ENCODE data around the gene TUBB3. TPM values are rescaled to one million over a fixed set of nuclear protein-coding genes. Genes with fewer than 3 reads are reported as not detected.

Gene TUBB3
- total RNA-seq, 2 donors from 2014 or later = 0.52 to 0.96 TPM

- H3K27me3 Mint-ChIP-seq = no peaks in the 10 kb centered on the region
- peaks cover 19% of the 10 kb centered on the region for H3K4me1 Mint-ChIP-seq
- ATAC-seq (no peak), DNase-seq (no peak)
- no peaks in the 10 kb centered on the region for H3K36me3 Mint-ChIP-seq (ENCODE audit: low read depth)
- H3K27ac Mint-ChIP-seq = no peak overlapping the region
- no peaks in the 10 kb centered on the region for H3K9me3 ChIP-seq (ENCODE audit: control insufficient read depth, low read length, poor library complexity, severe bottlenecking)
- H3K4me3 Mint-ChIP-seq = peak overlapping the region; percentile 99
These were observed 50.7 kb downstream of the TUBB3 start for GRCh38 chr16:89973654-89974335.

GRCh38 chr16:89974870-89975269, 51.7 kb downstream of the TUBB3 start:
- Mint-ChIP-seq H3K36me3 (ENCODE audit: low read depth) (no peaks in the 10 kb centered on the region), H3K4me1 (peaks cover 19% of the 10 kb centered on the region), H3K27me3 (no peaks in the 10 kb centered on the region), H3K27ac (no peak overlapping the region), H3K4me3 (peak overlapping the region; percentile 19)
- ATAC-seq = no peak
- DNase-seq = no peak
- H3K9me3 ChIP-seq (ENCODE audit: control insufficient read depth, low read length, poor library complexity, severe bottlenecking) = no peaks in the 10 kb centered on the region

- H3K36me3 Mint-ChIP-seq (ENCODE audit: low read depth) = peaks cover 6% of the 10 kb centered on the region
- no peak overlapping the region for H3K27ac Mint-ChIP-seq
- H3K4me3 Mint-ChIP-seq = no peak overlapping the region
These were observed 58.3 kb downstream of the TUBB3 start for GRCh38 chr16:89981414-89981813.

GRCh38 chr16:89982318-89982717, 59.2 kb downstream of the TUBB3 start:
- peaks cover 6% of the 10 kb centered on the region for H3K36me3 Mint-ChIP-seq (ENCODE audit: low read depth)
- H3K27me3 Mint-ChIP-seq = no peaks in the 10 kb centered on the region
- H3K4me3 Mint-ChIP-seq = no peak overlapping the region
- DNase-seq = no peak
- no peaks in the 10 kb centered on the region for H3K9me3 ChIP-seq (ENCODE audit: control insufficient read depth, low read length, poor library complexity, severe bottlenecking)
- H3K4me1 Mint-ChIP-seq = peaks cover 4% of the 10 kb centered on the region
- ATAC-seq = no peak
- H3K27ac Mint-ChIP-seq = no peak overlapping the region

More at GRCh38 chr16:89981414-89981813, 58.3 kb downstream of the TUBB3 start:
- no peak for ATAC-seq
- no peak for DNase-seq
- Mint-ChIP-seq H3K27me3 (no peaks in the 10 kb centered on the region), H3K4me1 (peaks cover 4% of the 10 kb centered on the region)
- no peaks in the 10 kb centered on the region for H3K9me3 ChIP-seq (ENCODE audit: control insufficient read depth, low read length, poor library complexity, severe bottlenecking)

- ATAC-seq (no peak), DNase-seq (no peak)
- H3K4me1 Mint-ChIP-seq = peaks cover 2% of the 10 kb centered on the region
- H3K36me3 Mint-ChIP-seq (ENCODE audit: low read depth) = peaks cover 7% of the 10 kb centered on the region
- no peaks in the 10 kb centered on the region for H3K9me3 ChIP-seq (ENCODE audit: control insufficient read depth, low read length, poor library complexity, severe bottlenecking)
- H3K4me3 Mint-ChIP-seq = no peak overlapping the region
- no peaks in the 10 kb centered on the region for H3K27me3 Mint-ChIP-seq
- H3K27ac Mint-ChIP-seq = no peak overlapping the region
These were observed 60.4 kb downstream of the TUBB3 start for GRCh38 chr16:89983536-89983935.

- H3K4me3 Mint-ChIP-seq = no peak overlapping the region
- H3K9me3 ChIP-seq (ENCODE audit: control insufficient read depth, low read length, poor library complexity, severe bottlenecking) = no peaks in the 10 kb centered on the region
- H3K27me3 Mint-ChIP-seq = no peaks in the 10 kb centered on the region
- peaks cover 2% of the 10 kb centered on the region for H3K4me1 Mint-ChIP-seq
- H3K36me3 Mint-ChIP-seq (ENCODE audit: low read depth) = peaks cover 8% of the 10 kb centered on the region
- DNase-seq = no peak
- H3K27ac Mint-ChIP-seq = no peak overlapping the region
- no peak for ATAC-seq
These were observed 61.1 kb downstream of the TUBB3 start for GRCh38 chr16:89984216-89984615.

- no peak for DNase-seq
- no peak overlapping the region for H3K4me3 Mint-ChIP-seq
- ATAC-seq = no peak
- peaks cover 6% of the 10 kb centered on the region for H3K36me3 Mint-ChIP-seq (ENCODE audit: low read depth)
- no peaks in the 10 kb centered on the region for H3K27me3 Mint-ChIP-seq
- no peak overlapping the region for H3K27ac Mint-ChIP-seq
- peaks cover 2% of the 10 kb centered on the region for H3K4me1 Mint-ChIP-seq
- no peaks in the 10 kb centered on the region for H3K9me3 ChIP-seq (ENCODE audit: control insufficient read depth, low read length, poor library complexity, severe bottlenecking)
These were observed 62.1 kb downstream of the TUBB3 start for GRCh38 chr16:89985219-89985618.

Other genes with a start within 250 kb of the TUBB3 start
- gene CDK10, start 236.7 kb upstream of the TUBB3 start, total RNA-seq = 10 to 100 TPM; 83.0 to 86.0 TPM
- gene SPATA2L, start 221.6 kb upstream of the TUBB3 start, total RNA-seq = 10 to 100 TPM; 20.6 to 30.8 TPM
- 10 to 100 TPM; 18.8 to 23.2 TPM for gene VPS9D1, start 202.4 kb upstream of the TUBB3 start, total RNA-seq
- gene ZNF276, start 201.8 kb upstream of the TUBB3 start, total RNA-seq = 100 to 1,000 TPM; 103 to 104 TPM
- gene FANCA, start 106.7 kb upstream of the TUBB3 start, total RNA-seq = 10 to 100 TPM; 10.7 to 12.7 TPM
- gene SPIRE2, start 94.9 kb upstream of the TUBB3 start, total RNA-seq = 1 to 10 TPM; 1.3 to 3.3 TPM
- 100 to 1,000 TPM; 393 to 428 TPM for gene TCF25, start 49.8 kb upstream of the TUBB3 start, total RNA-seq
- 10 to 100 TPM; 10.1 to 13.8 TPM for gene MC1R, start 4.5 kb upstream of the TUBB3 start, total RNA-seq
- gene DEF8, start 25.4 kb downstream of the TUBB3 start, total RNA-seq = 10 to 100 TPM; 32.5 to 38.3 TPM
- gene DBNDD1, start 96.1 kb downstream of the TUBB3 start, total RNA-seq = under 1 TPM; 0.47 to 0.92 TPM
- not detected for gene PRDM7, start 154.0 kb downstream of the TUBB3 start, total RNA-seq

All from T-helper 17 cell (primary cell).